ENCODE results near the gene NRSN2.
"Not testable (repeated sequence)": the region's sequence is repeated elsewhere in the genome, so short reads cannot be mapped to it uniquely, and the experiment has no call there.

NRSN2 gene

DNA sequence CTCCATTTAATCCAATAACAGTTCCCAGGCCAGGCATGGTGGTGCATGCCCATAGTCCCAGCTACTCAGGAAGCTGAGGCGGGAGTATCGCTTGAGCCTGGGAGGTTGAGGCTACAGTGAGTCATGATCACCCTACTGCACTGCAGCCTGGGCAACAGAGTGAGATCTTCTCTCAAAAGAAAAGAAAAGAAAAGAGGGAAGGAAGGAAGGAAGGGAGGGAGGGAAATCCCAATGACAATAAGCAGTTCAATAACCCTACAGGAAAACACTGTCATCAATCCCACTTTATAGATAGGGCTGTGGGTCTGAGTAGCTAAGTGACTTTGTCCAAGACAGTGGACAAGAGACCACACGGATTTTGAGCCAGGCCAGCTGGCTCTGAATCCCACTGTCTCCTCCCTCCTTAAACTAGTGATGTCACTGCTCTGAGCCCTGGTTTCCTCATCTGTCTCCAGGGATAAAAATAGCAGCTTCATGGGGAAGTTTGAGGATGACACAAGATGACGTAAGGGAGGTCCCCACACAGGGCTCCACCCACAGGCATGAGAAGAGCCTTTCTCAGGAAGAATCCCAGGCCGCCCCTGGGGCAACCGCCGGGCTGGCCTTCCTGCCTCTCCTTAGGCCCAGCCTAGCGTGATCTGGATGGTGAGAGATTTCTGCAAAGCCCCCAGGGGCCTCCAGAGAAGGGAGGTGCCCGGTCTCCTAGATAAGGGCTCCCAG, 26.4 kb downstream of the NRSN2 start:
- H3K4me3 ChIP-seq (ENCODE audit: low read depth, low read length) = no peak overlapping the region

DNA sequence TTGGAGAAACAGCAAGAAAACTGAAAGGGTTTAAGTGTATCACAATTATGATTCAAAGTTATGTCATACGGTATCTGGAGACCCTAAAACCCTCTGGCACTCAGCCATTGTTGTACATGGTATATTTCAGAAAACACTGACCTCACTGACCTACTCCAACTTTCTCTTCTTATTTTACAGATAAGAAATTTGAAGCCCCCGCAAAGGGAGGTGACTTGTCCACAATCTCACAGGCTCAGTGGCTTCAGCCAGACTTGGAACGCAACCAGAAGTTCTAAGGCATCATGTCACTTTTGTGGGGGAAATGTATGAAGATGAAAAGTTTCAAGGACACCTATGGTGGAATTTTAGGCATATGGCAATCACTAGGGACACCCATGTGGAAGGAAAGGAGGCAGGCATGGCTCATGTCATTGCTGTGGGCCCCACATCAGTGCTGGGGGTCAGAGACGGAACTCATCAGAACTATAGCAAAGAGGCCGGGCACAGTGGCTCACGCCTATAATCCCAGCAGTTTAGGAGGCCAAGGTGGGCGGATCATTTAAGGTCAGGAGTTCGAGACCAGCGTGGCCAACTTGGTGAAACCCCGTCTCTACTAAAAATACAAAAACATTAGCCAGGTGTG, 28.5 kb downstream of the NRSN2 start:
- H3K4me3 ChIP-seq (ENCODE audit: low read depth, low read length) = no peak overlapping the region

DNA sequence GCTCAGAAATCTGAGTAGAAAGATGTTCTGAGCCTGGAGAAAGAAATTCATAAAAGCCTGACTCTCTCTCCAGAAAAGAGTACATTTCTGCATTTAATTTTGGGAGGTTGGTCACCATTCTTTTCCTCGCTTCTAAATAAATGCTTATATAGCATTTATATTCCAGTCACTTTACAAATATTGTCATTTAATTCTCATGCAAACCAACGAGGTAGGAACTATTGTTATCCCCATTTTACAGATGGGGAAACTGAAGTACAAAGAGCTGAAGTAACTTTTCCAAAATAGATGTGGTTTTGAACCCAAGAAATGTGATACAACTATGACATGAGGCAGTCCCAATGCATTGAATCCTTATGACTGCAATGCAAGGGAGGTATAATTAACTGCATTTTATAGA, 29.2 kb downstream of the NRSN2 start:
- H3K4me3 ChIP-seq (ENCODE audit: low read depth, low read length) = no peak overlapping the region

DNA sequence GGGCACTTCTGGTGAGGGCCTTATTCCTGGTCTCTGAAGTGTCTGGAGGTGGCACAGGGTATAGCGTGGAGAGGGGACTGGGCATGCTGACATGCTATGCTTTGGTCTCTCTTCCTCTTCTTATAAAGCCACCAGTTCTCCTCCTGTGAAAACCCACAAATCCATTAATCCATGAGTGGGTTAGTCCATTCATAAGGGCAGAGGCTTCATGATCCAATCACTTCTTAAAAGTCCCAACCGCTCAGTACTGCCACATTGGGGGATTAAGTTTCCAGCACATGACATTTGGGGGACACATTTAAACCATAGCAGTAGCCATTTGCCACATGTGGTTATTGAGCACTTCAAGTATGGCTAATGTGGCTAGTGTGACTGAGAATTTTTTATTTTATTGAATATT, 29.8 kb downstream of the NRSN2 start:
- no peak overlapping the region for H3K4me3 ChIP-seq (ENCODE audit: low read depth, low read length)

DNA sequence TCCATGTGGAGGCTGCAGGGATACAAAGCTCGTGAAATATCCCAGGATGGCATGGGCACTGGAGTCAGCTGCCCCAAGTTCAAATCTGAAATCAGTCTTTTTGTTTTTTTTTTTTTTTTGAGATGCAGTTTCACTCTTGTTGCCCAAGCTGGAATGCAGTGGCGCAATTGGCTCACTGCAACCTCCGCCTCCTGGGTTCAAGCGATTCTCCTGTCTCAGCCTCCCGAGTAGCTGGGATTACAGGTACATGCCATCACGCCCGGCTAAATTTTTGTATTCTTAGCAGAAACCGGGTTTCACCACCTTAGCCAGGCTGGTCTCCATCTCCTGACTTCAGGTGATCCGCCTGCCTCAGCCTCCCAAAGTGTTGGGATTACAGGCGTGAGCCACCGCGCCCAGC, 30.7 kb downstream of the NRSN2 start:
- H3K4me3 ChIP-seq (ENCODE audit: low read depth, low read length) = not testable (repeated sequence)

DNA sequence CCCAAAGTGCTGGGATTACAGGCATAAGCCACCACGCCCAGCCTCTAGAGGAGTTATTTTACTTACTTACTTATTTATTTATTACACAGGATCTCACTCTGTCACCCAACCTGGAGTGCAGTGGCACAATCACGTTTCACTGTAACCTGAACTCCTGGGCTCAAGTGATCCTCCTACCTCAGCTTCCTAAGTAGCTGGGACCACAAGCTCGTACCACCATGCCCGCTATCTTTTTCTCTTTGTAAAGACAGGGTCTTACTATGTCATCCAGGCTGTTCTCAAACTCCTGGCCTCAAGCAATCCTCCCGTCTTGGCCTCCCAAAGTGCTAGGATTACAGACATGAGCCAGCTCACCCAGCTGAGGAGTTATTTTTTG, 32.0 kb downstream of the NRSN2 start:
- no peak overlapping the region for H3K4me3 ChIP-seq (ENCODE audit: low read depth, low read length)

DNA sequence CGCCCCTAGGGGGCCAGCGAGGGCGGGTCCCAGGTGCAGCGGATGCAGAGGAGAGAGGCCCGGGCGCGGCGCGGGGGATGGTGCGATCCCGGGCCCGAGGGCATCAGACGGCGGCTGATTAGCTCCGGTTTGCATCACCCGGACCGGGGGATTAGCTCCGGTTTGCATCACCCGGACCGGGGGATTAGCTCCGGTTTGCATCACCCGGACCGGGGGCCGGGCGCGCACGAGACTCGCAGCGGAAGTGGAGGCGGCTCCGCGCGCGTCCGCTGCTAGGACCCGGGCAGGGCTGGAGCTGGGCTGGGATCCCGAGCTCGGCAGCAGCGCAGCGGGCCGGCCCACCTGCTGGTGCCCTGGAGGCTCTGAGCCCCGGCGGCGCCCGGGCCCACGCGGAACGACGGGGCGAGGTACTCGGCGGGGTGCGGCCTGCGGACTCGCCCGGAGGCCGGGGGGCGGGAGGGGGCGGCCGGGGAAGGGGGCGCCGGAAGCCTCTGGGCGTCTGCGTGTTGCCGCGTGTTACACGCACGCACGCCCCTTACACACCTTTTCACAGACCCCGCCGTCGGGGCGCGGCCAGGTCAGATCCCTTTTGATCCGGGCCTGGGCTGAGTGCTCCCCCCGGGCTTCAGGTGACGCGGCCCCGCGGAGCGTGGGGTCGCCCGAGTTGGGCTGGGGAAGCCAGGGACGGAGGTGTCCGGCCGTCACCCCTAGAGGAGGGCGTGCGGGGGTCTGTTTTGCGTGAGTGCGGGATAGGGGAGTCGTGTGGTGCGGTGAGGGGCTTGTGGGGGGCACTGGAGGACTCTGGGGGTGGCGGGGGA, 34.1 kb downstream of the NRSN2 start:
- peak overlapping the region; percentile 73 for H3K4me3 ChIP-seq (ENCODE audit: low read depth, low read length)

DNA sequence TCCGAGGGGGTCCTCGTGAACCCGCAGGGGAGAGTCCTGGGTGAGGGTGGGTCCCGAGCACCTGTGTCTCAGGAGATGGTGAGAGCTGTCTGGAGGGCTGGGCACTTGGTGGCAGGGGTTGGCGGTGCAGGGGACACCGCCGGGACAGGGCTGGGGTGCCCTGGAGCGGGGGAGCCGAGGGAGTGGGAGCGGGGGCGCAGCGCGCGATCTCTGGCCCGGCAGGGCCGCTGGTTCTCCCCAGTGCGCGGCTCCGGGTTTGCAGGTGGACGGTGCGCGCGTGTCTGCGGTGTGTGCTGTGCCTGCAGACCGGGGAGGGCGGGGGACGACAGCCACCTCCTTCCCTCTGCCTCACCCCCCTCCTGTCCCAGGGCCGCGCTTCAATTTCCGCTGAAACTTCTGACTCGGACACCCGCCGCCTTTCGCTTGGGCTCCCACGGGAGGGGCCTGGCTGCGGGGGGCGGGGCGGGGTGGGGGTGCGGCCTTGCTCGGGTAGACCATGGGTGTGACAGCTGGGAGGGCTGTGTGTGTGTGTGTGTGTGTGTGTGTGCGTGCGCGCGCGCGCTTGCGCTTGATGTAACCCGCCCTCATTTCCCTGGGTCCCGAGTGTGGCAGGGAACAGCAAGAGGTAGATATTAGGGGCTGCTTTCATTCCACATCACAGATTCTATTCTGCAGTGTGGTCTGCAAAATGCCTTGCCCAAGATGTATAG, 34.8 kb downstream of the NRSN2 start:
- H3K4me3 ChIP-seq (ENCODE audit: low read depth, low read length) = peak overlapping the region; percentile 73

DNA sequence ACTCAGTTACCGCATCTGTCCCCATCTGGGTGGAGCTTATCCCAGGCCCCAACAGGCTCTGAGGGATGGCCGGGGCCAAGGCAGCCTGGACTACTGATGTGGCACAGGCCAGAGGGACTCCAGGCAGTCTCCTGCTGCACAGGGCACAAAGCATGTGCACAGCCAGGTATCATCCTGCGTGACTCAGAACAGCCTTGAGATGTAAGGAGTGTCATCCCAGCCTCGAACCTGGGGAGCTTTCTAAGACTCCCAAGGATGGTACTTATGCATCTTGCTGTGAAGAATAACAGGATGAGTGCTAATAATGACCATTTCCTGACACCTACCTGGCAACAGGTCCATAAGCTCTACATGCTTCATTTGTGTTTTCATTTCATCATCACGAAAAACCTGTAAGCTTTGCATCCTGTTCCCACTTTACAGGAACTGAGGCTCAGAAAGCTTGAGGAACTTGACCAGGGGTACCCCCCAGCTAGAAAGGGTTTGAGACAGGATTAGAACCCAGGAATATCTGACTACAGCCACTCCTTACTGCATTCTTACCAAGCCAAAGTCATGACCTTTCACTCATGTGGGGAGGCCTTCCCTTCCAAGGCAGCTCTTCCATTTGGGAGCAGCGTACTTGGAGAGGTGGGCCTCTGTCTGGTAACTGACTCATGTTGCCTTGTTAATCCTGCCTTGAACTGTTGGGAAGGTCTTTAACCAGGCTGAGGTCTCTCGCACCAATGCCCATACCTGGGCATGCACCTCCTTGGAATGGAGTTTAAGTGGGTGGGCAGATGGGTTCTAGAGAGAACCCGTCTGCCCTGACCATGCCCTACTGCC, 35.6 kb downstream of the NRSN2 start:
- H3K4me3 ChIP-seq (ENCODE audit: low read depth, low read length) = peak overlapping the region; percentile 45

DNA sequence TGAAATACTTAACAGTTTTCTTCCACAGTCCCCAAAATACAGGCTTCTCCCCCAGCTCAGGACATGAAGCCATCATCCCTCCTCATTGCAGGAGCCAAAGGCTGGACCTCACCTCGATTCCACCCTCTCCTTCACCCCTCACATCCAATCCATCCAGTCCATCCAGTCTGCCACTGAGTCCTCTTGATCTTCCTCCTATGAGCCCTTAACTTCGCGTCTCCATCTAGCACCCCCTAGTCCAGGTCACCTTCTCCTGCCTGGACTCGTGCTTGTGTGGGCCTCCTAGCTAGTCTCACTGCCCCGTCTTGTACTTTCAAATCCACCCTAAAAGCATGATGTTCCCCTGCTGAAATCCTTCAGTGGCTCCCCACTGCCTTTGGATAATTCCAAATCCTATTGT, 37.0 kb downstream of the NRSN2 start:
- H3K4me3 ChIP-seq (ENCODE audit: low read depth, low read length) = no peak overlapping the region

DNA sequence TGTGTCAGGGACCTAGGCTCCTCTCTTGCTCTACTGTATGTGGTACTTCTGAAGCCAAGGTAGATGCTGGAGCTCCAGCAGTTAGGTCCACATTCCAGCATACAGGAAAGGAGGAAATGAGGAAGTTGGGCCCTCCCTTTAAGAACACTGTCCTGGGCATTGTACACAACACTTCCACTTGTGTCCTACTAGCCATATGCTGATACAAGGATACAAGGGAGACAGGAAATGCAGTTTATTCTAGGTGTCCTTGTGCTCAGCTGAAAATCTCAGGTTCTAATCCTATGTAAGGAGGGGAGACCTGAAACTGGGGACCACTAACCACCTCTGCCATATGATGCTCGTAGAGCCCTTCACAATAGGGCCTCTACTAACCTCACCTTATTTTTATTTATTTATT, 37.8 kb downstream of the NRSN2 start:
- H3K4me3 ChIP-seq (ENCODE audit: low read depth, low read length) = no peak overlapping the region

DNA sequence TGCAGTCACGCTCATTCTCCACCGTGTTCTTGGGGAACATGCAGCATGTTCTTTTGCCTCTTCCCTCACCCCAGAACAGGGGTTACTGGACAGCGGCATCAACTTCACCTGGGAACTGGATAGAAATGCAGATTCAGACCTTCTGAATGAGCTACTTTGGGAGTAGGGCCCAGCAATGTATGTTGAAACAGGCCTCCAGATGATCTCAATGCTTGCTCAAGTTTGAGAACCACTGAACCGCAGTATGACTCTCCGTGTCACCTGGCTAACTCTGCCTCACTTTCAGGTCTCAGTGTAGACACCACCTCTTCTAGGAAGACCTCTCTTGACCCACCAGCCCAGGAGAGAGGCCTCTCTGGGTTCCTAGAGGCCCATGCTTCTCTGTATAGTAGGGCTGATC, 38.5 kb downstream of the NRSN2 start:
- H3K4me3 ChIP-seq (ENCODE audit: low read depth, low read length) = no peak overlapping the region

DNA sequence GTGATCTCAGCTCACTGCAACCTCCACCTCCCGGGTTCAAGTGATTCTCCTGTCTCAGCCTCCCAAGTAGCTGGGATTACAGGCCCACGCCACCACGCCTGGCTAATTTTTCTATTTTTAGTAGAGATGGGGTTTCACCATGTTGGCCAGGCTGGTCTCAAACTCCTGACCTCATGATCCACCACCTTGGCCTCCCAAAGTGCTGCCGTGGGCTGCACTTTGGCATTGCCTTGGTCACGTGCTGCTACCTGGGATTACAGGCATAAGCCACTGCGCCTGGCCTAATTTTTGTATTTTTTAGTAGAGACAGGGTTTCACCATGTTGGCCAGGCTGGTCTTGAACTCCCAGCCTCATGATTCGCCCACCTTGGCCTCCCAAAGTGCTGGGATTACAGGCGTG, 39.7 kb downstream of the NRSN2 start:
- not testable (repeated sequence) for H3K4me3 ChIP-seq (ENCODE audit: low read depth, low read length)

DNA sequence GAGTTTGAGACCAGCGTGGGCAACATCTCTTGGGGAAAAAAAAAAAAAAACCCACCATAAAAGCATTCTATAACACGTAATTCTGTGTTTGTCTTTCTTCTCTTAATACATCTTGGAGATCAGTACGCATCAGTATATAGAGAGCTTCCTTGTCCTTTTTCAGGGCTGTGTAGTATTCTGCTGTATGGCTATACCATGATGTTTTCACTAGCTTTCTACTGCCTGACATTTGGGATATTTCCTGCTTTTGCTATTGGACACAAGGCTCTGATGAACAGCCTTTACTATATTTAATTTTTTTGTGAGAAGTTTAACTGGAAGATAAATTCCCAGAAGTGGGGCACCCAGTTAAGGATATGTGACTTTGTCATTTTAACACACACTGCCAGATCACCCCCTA, 40.6 kb downstream of the NRSN2 start:
- H3K4me3 ChIP-seq (ENCODE audit: low read depth, low read length) = no peak overlapping the region

DNA sequence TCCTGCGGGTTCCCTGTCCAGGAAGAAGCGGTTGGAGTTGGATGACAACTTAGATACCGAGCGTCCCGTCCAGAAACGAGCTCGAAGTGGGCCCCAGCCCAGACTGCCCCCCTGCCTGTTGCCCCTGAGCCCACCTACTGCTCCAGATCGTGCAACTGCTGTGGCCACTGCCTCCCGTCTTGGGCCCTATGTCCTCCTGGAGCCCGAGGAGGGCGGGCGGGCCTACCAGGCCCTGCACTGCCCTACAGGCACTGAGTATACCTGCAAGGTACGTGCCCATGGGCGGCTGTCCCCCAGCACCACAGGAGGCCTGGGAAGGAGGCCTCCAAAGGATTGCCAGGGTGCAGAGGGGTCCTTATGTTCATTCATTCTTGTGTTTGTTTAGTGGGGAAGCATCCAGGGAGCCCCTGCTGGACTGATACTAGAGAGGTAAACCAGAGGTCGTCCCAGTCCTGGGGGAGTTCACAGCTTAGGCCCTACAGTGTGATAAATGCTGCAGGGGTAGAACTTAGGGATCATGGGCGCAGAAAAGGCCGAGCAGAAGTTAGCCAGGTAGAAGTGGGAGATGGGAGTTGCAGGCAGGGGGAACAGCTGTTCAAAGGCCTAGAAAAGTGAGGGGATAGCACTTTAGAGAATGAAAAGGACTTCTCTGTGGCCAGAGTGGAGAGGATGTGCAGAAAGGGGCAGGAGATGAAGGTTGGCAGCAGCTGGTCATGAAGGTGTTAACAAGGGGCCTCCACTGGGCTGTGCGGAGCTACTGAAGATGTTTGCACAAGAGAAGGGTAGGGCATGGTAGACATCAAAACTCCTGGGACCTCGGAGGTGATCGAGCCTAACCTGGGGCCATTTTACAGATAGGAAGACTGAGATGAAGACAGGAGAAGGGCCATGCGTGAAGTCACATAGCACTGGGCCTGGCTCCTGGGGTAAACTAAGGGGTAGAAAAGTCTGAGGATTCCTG, 41.4 kb downstream of the NRSN2 start:
- H3K4me3 ChIP-seq (ENCODE audit: low read depth, low read length) = no peak overlapping the region

DNA sequence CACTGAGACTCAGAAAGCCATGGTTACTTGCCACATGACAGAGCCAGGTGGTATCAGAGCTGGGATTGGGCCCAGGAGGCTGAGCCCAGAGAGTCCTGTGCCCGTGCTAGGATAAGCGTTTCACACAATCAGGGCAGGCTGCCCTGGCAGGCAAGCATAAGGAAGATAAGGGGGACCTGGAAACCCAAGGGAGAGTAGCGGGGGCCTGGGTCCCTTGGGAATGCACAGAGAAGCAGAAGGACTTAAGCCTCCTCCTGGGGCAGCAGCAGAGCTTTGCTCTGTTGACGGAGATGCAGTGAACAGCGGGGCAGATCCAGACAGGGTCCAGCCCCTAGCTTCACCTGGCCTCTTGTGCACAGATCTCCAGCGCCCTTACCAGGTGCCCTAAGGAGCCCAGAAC, 42.3 kb downstream of the NRSN2 start:
- no peak overlapping the region for H3K4me3 ChIP-seq (ENCODE audit: low read depth, low read length)

DNA sequence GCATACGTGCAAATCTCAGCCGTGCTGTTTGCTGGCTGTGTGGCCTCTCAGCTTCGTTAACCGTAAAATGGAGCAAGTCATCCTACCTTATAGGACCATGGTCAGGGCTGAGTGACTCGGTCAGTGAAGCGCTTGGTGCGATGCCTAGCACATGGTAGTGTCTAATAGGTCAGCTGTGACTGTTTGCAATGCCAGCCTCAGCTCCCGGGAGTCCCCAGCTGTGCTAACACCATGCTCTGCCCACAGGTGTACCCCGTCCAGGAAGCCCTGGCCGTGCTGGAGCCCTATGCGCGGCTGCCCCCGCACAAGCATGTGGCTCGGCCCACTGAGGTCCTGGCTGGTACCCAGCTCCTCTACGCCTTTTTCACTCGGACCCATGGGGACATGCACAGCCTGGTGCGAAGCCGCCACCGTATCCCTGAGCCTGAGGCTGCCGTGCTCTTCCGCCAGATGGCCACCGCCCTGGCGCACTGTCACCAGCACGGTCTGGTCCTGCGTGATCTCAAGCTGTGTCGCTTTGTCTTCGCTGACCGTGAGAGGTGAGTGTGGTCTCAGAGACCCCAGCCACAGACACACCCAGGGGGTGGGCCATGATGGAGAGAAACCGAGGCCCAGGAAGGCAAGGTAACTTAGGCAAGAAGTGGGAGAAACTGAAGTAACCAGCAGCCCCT, 44.3 kb downstream of the NRSN2 start:
- H3K4me3 ChIP-seq (ENCODE audit: low read depth, low read length) = no peak overlapping the region

DNA sequence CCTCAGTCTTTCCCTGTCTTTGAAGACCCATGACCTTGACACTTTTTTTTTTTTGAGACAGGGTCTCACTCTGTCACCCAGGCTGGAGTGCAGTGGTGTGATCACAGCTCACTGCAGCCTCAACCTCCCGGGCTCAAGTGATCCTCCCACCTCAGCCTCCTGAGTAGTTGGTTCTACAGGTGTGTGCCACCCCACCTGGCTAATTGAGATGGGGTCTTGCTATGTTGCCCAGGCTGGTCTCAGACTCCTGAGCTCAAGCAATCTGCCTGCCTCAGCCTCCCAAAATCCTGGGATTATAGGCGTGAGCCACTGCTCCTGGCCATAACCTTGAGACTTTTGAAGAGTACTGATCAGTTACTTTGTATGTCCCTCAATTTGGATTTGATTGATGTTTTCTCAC, 46.4 kb downstream of the NRSN2 start:
- not testable (repeated sequence) for H3K4me3 ChIP-seq (ENCODE audit: low read depth, low read length)

DNA sequence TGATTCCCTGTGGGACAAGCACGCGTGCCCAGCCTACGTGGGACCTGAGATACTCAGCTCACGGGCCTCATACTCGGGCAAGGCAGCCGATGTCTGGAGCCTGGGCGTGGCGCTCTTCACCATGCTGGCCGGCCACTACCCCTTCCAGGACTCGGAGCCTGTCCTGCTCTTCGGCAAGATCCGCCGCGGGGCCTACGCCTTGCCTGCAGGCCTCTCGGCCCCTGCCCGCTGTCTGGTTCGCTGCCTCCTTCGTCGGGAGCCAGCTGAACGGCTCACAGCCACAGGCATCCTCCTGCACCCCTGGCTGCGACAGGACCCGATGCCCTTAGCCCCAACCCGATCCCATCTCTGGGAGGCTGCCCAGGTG, 49.3 kb downstream of the NRSN2 start:
- H3K4me3 ChIP-seq (ENCODE audit: low read depth, low read length) = no peak overlapping the region
